ENCODE results near the gene CPLANE2. TPM values are rescaled to one million over a fixed set of nuclear protein-coding genes. Genes with fewer than 3 reads are reported as not detected.
A peak's percentile ranks its signal among the peaks of the same experiment; 100 is the strongest.

Gene CPLANE2, protein sequence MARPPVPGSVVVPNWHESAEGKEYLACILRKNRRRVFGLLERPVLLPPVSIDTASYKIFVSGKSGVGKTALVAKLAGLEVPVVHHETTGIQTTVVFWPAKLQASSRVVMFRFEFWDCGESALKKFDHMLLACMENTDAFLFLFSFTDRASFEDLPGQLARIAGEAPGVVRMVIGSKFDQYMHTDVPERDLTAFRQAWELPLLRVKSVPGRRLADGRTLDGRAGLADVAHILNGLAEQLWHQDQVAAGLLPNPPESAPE
- 9.1 TPM for total RNA-seq
- long read RNA-seq, transcript CPLANE2-201 (5 exons, 1,545 nt), result major isoform, 6 of 11 reads
- long read RNA-seq, partial matches to known transcripts, result 0 of 11 reads
- long read RNA-seq, other reads (novel, unspliced or antisense), result 3 of 11 reads

DNA sequence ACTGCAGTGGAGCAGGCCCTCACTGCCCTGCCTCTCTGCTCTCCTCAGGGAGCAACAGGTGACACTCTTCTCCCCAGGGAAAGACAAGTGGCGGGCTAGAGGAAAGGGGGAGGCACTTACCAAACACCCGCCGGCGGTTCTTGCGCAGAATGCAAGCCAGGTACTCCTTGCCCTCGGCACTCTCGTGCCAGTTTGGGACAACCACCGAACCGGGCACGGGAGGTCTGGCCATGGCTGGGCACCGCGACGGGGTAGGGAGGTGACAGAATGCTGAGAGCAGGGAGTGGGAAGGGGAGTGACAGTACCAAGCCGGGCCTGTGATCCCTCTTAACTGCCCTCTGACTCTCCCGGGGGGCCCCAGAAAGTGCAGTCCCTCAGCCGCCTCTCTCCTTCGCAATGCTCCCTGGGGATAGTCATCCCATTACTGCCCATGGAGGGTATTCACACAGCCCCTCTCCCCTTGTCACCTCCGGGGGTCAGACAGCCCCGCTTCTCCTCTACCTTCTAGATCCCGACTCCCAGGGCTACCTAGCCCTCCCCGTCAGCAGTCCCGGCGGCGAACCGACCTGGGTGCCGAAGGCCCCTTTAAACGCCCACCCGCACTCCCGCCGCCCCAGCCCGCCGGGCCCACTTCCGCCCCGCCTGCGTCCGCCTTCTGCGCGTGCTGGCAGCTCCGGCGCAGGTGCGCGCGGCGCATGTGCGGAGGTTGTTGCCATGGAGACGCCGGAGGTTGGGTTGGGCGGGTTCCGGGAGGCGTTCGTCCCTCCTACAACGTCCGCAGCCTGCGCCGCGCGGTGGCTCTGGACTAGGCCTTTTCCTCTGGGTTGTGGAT, at the start of gene CPLANE2:
CPLANE2 (minus strand) TSS at position 673 of the 832 bp plus-strand sequence; CDS start at position 232, 441 bp downstream.
- H3K4me1 ChIP-seq, result peaks cover 21% of the 10 kb centered on the region
- intact Hi-C loops (cut with DNase I), result no loop called here
- no peaks in the 10 kb centered on the region for H3K9me3 ChIP-seq
- H3K27ac ChIP-seq, result peak within 1 kb of the TSS; percentile 92
- H3K4me3 ChIP-seq, result peak within 1 kb of the TSS; percentile 77
- H3K36me3 ChIP-seq, result no peaks in the 10 kb centered on the region
- TF ChIP-seq CTCF (IDR thresholded peaks at IDR 0.05), result no peak
- no peaks in the 10 kb centered on the region for H3K27me3 ChIP-seq (ENCODE audit: low read depth)
- DNase-seq (peak; percentile 97), ATAC-seq (peak; percentile 96 to 98)

- DNase-seq (no peak), ATAC-seq (no peak)
- H3K4me1 ChIP-seq, result no peaks in the 10 kb centered on the region
- intact Hi-C loops (cut with DNase I), result no loop called here
- H3K27me3 ChIP-seq (ENCODE audit: low read depth), result no peaks in the 10 kb centered on the region
- H3K27ac ChIP-seq, result no peak overlapping the region
- H3K9me3 ChIP-seq, result no peaks in the 10 kb centered on the region
- H3K4me3 ChIP-seq, result no peak overlapping the region
- TF ChIP-seq CTCF (IDR thresholded peaks at IDR 0.05), result no peak
- peaks cover 19% of the 10 kb centered on the region for H3K36me3 ChIP-seq
Measured at GRCh38 chr1:16286122-16286521, 49.1 kb upstream of the CPLANE2 start.

DNA sequence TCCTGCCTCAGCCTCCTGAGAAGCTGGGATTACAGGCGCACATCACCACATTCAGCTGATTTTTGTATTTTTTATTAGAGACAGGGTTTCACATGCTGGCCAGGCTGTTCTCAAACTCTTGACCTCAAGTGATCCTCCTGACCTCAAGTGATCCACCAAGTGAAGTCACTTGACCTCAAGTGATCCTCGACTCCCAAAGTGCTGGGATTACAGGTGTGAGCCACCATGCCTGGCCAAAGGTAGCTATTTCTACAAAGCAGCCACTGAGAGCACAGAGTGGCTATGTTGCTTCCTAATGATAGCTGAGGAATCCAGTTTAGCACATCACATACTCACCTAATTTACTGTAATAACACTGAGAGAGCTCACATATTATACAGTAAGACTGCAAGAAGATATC, 44.8 kb upstream of the CPLANE2 start:
- H3K4me3 ChIP-seq, result no peak overlapping the region
- ATAC-seq (peak in 1 of 2 donors; percentile 30), DNase-seq (no peak)
- no peaks in the 10 kb centered on the region for H3K27me3 ChIP-seq (ENCODE audit: low read depth)
- intact Hi-C loops (cut with DNase I), result no loop called here
- H3K9me3 ChIP-seq, result no peaks in the 10 kb centered on the region
- peaks cover 22% of the 10 kb centered on the region for H3K36me3 ChIP-seq
- no peak for TF ChIP-seq CTCF (IDR thresholded peaks at IDR 0.05)
- H3K4me1 ChIP-seq, result peaks cover 6% of the 10 kb centered on the region
- no peak overlapping the region for H3K27ac ChIP-seq

- intact Hi-C loops (cut with DNase I), result no loop called here
- no peak for ATAC-seq
- peaks cover 6% of the 10 kb centered on the region for H3K36me3 ChIP-seq
- DNase-seq, result no peak
- H3K4me1 ChIP-seq, result peaks cover 6% of the 10 kb centered on the region
- H3K27me3 ChIP-seq (ENCODE audit: low read depth), result no peaks in the 10 kb centered on the region
- no peak for TF ChIP-seq CTCF (IDR thresholded peaks at IDR 0.05)
- no peaks in the 10 kb centered on the region for H3K9me3 ChIP-seq
- H3K4me3 ChIP-seq, result no peak overlapping the region
- H3K27ac ChIP-seq, result no peak overlapping the region
Measured at GRCh38 chr1:16279186-16279585, 42.2 kb upstream of the CPLANE2 start.

DNA sequence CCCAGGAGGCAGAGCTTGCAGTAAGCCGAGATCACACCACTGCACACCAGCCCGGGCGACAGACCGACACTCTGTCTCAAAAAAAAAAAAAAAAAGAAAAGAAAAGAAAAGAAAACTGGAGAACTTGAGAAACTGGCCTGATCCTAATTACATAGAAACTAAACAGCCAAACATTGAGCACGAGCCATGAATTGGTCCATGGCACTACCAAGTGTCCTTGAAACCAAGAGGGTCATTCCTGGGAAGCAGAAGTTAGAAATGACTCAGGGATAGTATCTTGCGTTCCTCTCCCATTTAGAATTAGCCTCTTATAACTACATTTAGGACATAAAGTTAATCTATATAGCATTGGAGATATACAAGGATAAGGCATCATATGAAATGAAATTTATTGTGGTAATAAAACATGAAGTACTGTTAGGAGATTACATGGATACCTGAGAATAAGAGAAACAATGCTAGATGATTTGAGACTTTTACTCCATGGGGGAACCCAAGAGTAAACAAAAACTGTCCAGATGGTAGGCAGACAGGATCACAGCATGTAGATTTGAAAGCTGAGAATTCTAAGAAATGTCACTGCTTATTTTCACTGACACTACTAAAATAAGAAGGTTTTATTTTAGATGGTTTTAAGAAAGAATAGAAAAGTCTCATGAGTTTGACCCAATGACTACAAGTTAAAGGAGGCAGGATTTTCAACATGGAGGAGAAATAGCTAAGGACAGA, 39.5 kb upstream of the CPLANE2 start:
- no peak for DNase-seq
- intact Hi-C loops (cut with DNase I), result no loop called here
- ATAC-seq, result no peak
- Histone ChIP-seq H3K36me3 (peaks cover 4% of the 10 kb centered on the region), H3K9me3 (no peaks in the 10 kb centered on the region), H3K4me1 (peaks cover 6% of the 10 kb centered on the region), H3K27ac (no peak overlapping the region), H3K27me3 (ENCODE audit: low read depth) (no peaks in the 10 kb centered on the region), H3K4me3 (no peak overlapping the region)
- no peak for TF ChIP-seq CTCF (IDR thresholded peaks at IDR 0.05)

All from lower lobe of right lung (tissue), 2 donors.